Smooth muscle cell of the umbilical artery (primary cell): ENCODE measurements around the gene YPEL5. TPM values are rescaled to one million over a fixed set of nuclear protein-coding genes. Genes with fewer than 3 reads are reported as not detected.

Experiments used
- total RNA-seq: library from RNA; depleted of rRNA; stranded (reverse); fragments of >200 nt; gene quantifications from 2 replicates; pipeline ENCODE4 v1.2.3, GENCODE V29; 2014

YPEL5 gene
- 78.1 and 92.9 TPM in 2 replicates for total RNA-seq

GRCh38 chr2:30146337-30147195, at the start of gene YPEL5:
Gene YPEL5, plus strand, starts transcription at chr2:30147007. Its CDS starts 9,645 bp downstream, at chr2:30156652.

Other genes starting within 250 kb of the YPEL5 start
- gene ALK, start 225.4 kb upstream of the YPEL5 start, total RNA-seq = not detected in 2 replicates
- 26.3 and 30.9 TPM in 2 replicates for gene LBH, start 84.5 kb downstream of the YPEL5 start, total RNA-seq